K562 (cell line): Measurements from ENCODE around the gene KNSTRN. TPM values are rescaled to one million over a fixed set of nuclear protein-coding genes. Genes with fewer than 3 reads are reported as not detected.

Experiments
- BHLHE40 ChIP-seq: IDR thresholded peaks from 2 replicates; pipeline ENCODE4 v1.6.1; 2011; ENCODE audit warnings: low read length, improper control_type of control experiment
- CBX5 ChIP-seq: IDR thresholded peaks from 2 replicates; pipeline ENCODE4 v1.6.1; 2014; ENCODE audit warnings: low read depth, borderline replicate concordance
- COPS2 ChIP-seq: fragments of 450-650 bp; conservative IDR thresholded peaks from 2 replicates; pipeline ENCODE4 v1.6.1; 2016; ENCODE audit warnings: mild to moderate bottlenecking, moderate library complexity
- DNMT1 ChIP-seq: fragments of 450-650 bp; IDR thresholded peaks from 2 replicates; pipeline ENCODE4 v1.6.1; 2016; ENCODE audit warnings: antibody characterized with exemption, mild to moderate bottlenecking
- EP300 ChIP-seq: IDR thresholded peaks from 2 replicates; pipeline ENCODE4 v1.6.1; 2012; ENCODE audit warnings: low read length, improper control_type of control experiment
- EWSR1 ChIP-seq: fragments of 450-650 bp; IDR thresholded peaks from 2 replicates; pipeline ENCODE4 v1.6.1; 2018; ENCODE audit warnings: borderline replicate concordance, mild to moderate bottlenecking, low read depth, moderate library complexity; ENCODE audit not compliant: partially characterized antibody
- GABPB1 ChIP-seq: sonication (generic); formaldehyde crosslinking; IDR thresholded peaks from 2 replicates; pipeline ENCODE4 v1.8.0; 2022; ENCODE audit warnings: mild to moderate bottlenecking, missing genetic modification reagents
- HMG20B ChIP-seq: fragments of 250-450 bp; sonication (Bioruptor Pico); IDR thresholded peaks from 2 replicates; pipeline ENCODE4 v1.5.0; 2021; ENCODE audit warnings: mild to moderate bottlenecking
- IRF9 ChIP-seq: fragments of 450-650 bp; IDR thresholded peaks from 2 replicates; pipeline ENCODE4 v1.6.1; 2016; ENCODE audit warnings: missing biosample characterization, missing genetic modification characterization
- JUND ChIP-seq, 2 experiments: IDR thresholded peaks; 2 replicates in 1 of 2; 3 replicates in 1 of 2; pipeline ENCODE4 v1.6.1; 2011; ENCODE audit warnings: borderline replicate concordance in 2 of 2, low read depth in 2 of 2, low read length in 2 of 2, improper control_type of control experiment in 1 of 2, missing biosample characterization in 1 of 2, missing genetic modification characterization in 1 of 2, missing genetic modification reagents in 1 of 2
- MED1 ChIP-seq: sonication (generic); formaldehyde crosslinking; IDR thresholded peaks from 2 replicates; pipeline ENCODE4 v1.8.1; 2023; ENCODE audit warnings: missing genetic modification reagents, borderline replicate concordance
- NBN ChIP-seq: fragments of 450-650 bp; IDR thresholded peaks from 2 replicates; pipeline ENCODE4 v1.6.1; 2016; ENCODE audit warnings: low read depth, mild to moderate bottlenecking
- PHF20 ChIP-seq: fragments of 450-650 bp; IDR thresholded peaks from 2 replicates; pipeline ENCODE4 v1.6.1; 2018; ENCODE audit not compliant: partially characterized antibody
- SMAD2 ChIP-seq: fragments of 150-350 bp; IDR thresholded peaks from 2 replicates; pipeline ENCODE4 v1.6.1; 2014; ENCODE audit warnings: low read depth, mild to moderate bottlenecking, low read length
- SMARCB1 ChIP-seq: IDR thresholded peaks from 2 replicates; pipeline ENCODE4 v1.6.1; 2011; ENCODE audit warnings: improper control_type of control experiment, low read depth; ENCODE audit not compliant: insufficient read length
- SPI1 ChIP-seq: IDR thresholded peaks from 2 replicates; pipeline ENCODE4 v1.6.1; 2011; ENCODE audit warnings: low read depth, low read length, control low read depth, borderline replicate concordance
- STAT5A ChIP-seq: IDR thresholded peaks from 2 replicates; pipeline ENCODE4 v1.6.1; 2012; ENCODE audit warnings: low read length, inconsistent platforms, borderline replicate concordance
- TOE1 ChIP-seq, 2 experiments: fragments of 450-650 bp in 1 of 2; sonication (generic) in 1 of 2; formaldehyde crosslinking in 1 of 2; IDR thresholded peaks; 2 replicates each; pipeline versions ENCODE4 v1.7.1 to v1.8.0; 2016 to 2022; ENCODE audit warnings: borderline replicate concordance in 2 of 2, mild to moderate bottlenecking in 2 of 2, antibody characterized with exemption in 1 of 2, inconsistent platforms in 1 of 2, low read depth in 1 of 2, missing genetic modification reagents in 1 of 2, moderate library complexity in 1 of 2
- ZBTB8A ChIP-seq: fragments of 450-650 bp; IDR thresholded peaks from 2 replicates; pipeline ENCODE4 v1.6.1; 2018; ENCODE audit warnings: mild to moderate bottlenecking, moderate library complexity; ENCODE audit not compliant: partially characterized antibody
- ZC3H11A ChIP-seq: IDR thresholded peaks from 2 replicates; pipeline ENCODE4 v1.6.1; 2012; ENCODE audit warnings: low read depth, low read length, improper control_type of control experiment
- ZNF217 ChIP-seq: sonication (generic); formaldehyde crosslinking; IDR thresholded peaks from 2 replicates; pipeline ENCODE4 v1.8.0; 2022; ENCODE audit warnings: mild to moderate bottlenecking, missing genetic modification reagents
- ZNF707 ChIP-seq: fragments of 250-450 bp; sonication (Bioruptor Pico); conservative IDR thresholded peaks from 2 replicates; pipeline ENCODE4 v1.8.0; 2022; ENCODE audit warnings: inconsistent platforms, mild to moderate bottlenecking, moderate library complexity
- ZSCAN29 ChIP-seq: fragments of 450-650 bp; IDR thresholded peaks from 2 replicates; pipeline ENCODE4 v1.6.1; 2017
- polyA plus RNA-seq, 8 experiments: library from polyadenylated mRNA; depleted of rRNA in 4 of 8; stranded (reverse) in 5 of 8; unstranded in 3 of 8; fragments of >200 nt; fragmentation: Nextera tagmentation in 2 of 8; fragmentation: Illumina TruSeq in 1 of 8; extraction: Ambion mirVana in 2 of 8; extraction: Trizol in 1 of 8; gene quantifications; 2 replicates each; pipeline versions ENCODE4 v1.2.1 to v1.2.3, GENCODE V29; 2011 to 2014; ENCODE audit warnings: inconsistent platforms in 1 of 8, missing spikeins in 1 of 8
- total RNA-seq, 7 experiments: library from RNA; depleted of rRNA in 6 of 7; stranded (reverse); fragments of >200 nt in 6 of 7; fragmentation: Illumina TruSeq in 2 of 7; extraction: Trizol in 2 of 7; gene quantifications; 2 replicates each; pipeline versions ENCODE4 v1.2.1 to v1.2.3, GENCODE V29; 2011 to 2021; ENCODE audit warnings: low replicate concordance in 1 of 7
- TF ChIP-seq, protein P1 (sequence below): fragments of 250-450 bp; sonication (Bioruptor Pico); IDR thresholded peaks from 2 replicates; pipeline ENCODE4 v1.8.0; 2021; ENCODE audit warnings: mild to moderate bottlenecking, moderate library complexity
- TF ChIP-seq, protein P2 (sequence below): fragments of 200-800 bp; sonication (Bioruptor generic); IDR thresholded peaks from 2 replicates; pipeline ENCODE4 v1.6.1; 2017; ENCODE audit warnings: missing genetic modification characterization, missing compliant biosample characterization
- TF ChIP-seq, protein P3 (sequence below): fragments of 250-450 bp; sonication (Bioruptor Pico); IDR thresholded peaks from 2 replicates; pipeline ENCODE4 v1.8.0; 2022; ENCODE audit warnings: moderate library complexity, mild to moderate bottlenecking, inconsistent platforms

Gene KNSTRN
- total and polyA plus RNA-seq, 9 of the 15 experiments (the other 6 are each of a cell fraction or from before 2014, with no cell fraction given), result 48.7 to 88.2 (median 66.3) TPM

DNA sequence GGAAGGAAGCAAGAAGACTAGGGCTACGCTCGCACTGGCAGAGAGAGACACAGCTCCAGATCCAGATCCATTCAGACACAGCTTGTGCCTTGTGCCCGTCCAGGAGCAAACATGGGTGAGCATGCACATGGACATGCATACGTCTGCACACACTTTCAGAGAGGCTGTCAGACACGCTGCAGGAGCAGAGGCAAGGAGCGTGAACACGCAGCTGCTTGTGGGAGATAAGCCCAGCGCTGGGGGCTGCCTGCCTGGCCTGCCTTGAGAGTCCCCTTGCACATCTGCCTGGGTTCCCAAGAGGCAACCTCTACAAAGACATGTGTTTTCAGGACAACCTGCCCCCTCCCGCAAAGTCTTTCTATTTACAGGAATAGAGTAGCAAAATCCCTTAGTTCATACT lies 44.7 kb downstream of the KNSTRN start (continued):
- TF ChIP-seq GABPB1 (CRISPR knock-in tag), result no peak
- TF ChIP-seq DNMT1, result no peak
- TF ChIP-seq TOE1 (IDR thresholded peaks at IDR 0.05; ENCODE audit: borderline replicate concordance), result no peak
- no peak for TF ChIP-seq TOE1 (CRISPR knock-in tag; IDR thresholded peaks at IDR 0.05; ENCODE audit: borderline replicate concordance, low read depth)
- TF ChIP-seq MED1 (CRISPR knock-in tag), result no peak
- TF ChIP-seq ZNF707 (CRISPR knock-in tag), result no peak
- no peak; the same call in 1 of the 2 replicates for TF ChIP-seq JUND (IDR thresholded peaks at IDR 0.05; ENCODE audit: borderline replicate concordance, low read depth, low read length)
- TF ChIP-seq JUND (tag; IDR thresholded peaks at IDR 0.05; ENCODE audit: borderline replicate concordance, low read depth, low read length), result no peak
- TF ChIP-seq, protein P1, sequence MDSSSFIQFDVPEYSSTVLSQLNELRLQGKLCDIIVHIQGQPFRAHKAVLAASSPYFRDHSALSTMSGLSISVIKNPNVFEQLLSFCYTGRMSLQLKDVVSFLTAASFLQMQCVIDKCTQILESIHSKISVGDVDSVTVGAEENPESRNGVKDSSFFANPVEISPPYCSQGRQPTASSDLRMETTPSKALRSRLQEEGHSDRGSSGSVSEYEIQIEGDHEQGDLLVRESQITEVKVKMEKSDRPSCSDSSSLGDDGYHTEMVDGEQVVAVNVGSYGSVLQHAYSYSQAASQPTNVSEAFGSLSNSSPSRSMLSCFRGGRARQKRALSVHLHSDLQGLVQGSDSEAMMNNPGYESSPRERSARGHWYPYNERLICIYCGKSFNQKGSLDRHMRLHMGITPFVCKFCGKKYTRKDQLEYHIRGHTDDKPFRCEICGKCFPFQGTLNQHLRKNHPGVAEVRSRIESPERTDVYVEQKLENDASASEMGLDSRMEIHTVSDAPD (CRISPR knock-in tag), result no peak
- TF ChIP-seq HMG20B (CRISPR knock-in tag), result no peak
- no peak for TF ChIP-seq ZC3H11A
- TF ChIP-seq, protein P2, sequence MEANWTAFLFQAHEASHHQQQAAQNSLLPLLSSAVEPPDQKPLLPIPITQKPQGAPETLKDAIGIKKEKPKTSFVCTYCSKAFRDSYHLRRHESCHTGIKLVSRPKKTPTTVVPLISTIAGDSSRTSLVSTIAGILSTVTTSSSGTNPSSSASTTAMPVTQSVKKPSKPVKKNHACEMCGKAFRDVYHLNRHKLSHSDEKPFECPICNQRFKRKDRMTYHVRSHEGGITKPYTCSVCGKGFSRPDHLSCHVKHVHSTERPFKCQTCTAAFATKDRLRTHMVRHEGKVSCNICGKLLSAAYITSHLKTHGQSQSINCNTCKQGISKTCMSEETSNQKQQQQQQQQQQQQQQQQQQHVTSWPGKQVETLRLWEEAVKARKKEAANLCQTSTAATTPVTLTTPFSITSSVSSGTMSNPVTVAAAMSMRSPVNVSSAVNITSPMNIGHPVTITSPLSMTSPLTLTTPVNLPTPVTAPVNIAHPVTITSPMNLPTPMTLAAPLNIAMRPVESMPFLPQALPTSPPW (CRISPR knock-in tag), result no peak; the same call in 1 of the 2 replicates
- no peak for TF ChIP-seq ZBTB8A
- TF ChIP-seq COPS2, result no peak
- TF ChIP-seq IRF9 (tag), result no peak
- TF ChIP-seq SPI1, result no peak
- TF ChIP-seq, protein P3, sequence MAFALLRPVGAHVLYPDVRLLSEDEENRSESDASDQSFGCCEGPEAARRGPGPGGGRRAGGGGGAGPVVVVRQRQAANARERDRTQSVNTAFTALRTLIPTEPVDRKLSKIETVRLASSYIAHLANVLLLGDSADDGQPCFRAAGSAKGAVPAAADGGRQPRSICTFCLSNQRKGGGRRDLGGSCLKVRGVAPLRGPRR (CRISPR knock-in tag), result no peak
- TF ChIP-seq EP300, result peak; percentile 70
- TF ChIP-seq SMARCB1, result no peak
- TF ChIP-seq CBX5, result no peak
- TF ChIP-seq NBN, result no peak
- no peak for TF ChIP-seq EWSR1
- no peak for TF ChIP-seq ZNF217 (CRISPR knock-in tag)
- no peak for TF ChIP-seq PHF20
- peak; percentile 67 for TF ChIP-seq STAT5A
- no peak for TF ChIP-seq SMAD2
- peak; percentile 85 for TF ChIP-seq BHLHE40
- no peak for TF ChIP-seq ZSCAN29
